Fibroblast of lung (primary cell): ENCODE data around the gene TULP1. TPM values are rescaled to one million over a fixed set of nuclear protein-coding genes. Genes with fewer than 3 reads are reported as not detected.
"Not testable (repeated sequence)": the region's sequence is repeated elsewhere in the genome, so short reads cannot be mapped to it uniquely, and the experiment has no call there.

Source experiments
- DNase-seq, 2 donors: peaks; one replicate each; pipeline versions ENCODE4 v3.0.0 to v3.0.0-alpha.2; 2010; ENCODE audit warnings: low read depth in 2 of 2
- H2AFZ ChIP-seq: 2 replicates; pipeline ENCODE4 v1.5.1; 2012; ENCODE audit warnings: low read length, control low read depth, inconsistent platforms
- H3K27ac ChIP-seq: 2 replicates; pipeline ENCODE4 v1.5.1; 2011; ENCODE audit warnings: low read length, control low read depth; ENCODE audit not compliant: insufficient read depth
- H3K27me3 ChIP-seq: 2 replicates; pipeline ENCODE4 v1.5.1; 2011; ENCODE audit warnings: mild to moderate bottlenecking, low read length; ENCODE audit not compliant: control insufficient read depth, insufficient read depth
- H3K36me3 ChIP-seq: 2 replicates; pipeline ENCODE4 v1.5.1; 2011; ENCODE audit warnings: low read length; ENCODE audit not compliant: control insufficient read depth, insufficient read depth
- H3K4me1 ChIP-seq: 2 replicates; pipeline ENCODE4 v1.5.1; 2011; ENCODE audit warnings: low read length; ENCODE audit not compliant: control insufficient read depth, insufficient read depth; ENCODE audit errors: extremely low read depth
- H3K4me2 ChIP-seq: 2 replicates; pipeline ENCODE4 v1.5.1; 2011; ENCODE audit warnings: low read length, control low read depth; ENCODE audit not compliant: insufficient read depth; ENCODE audit errors: extremely low read depth
- H3K4me3 ChIP-seq, 4 experiments: fragments of 200-600 bp in 1 of 4; sonication (generic) in 1 of 4; replicated peaks in 1 of 4; 2 replicates each; pipeline ENCODE4 v1.5.1; 2011 to 2016; ENCODE audit warnings: low read length in 4 of 4, low read depth in 3 of 4, mild to moderate bottlenecking in 3 of 4, control low read depth in 2 of 4, inconsistent platforms in 1 of 4, mixed read lengths in 1 of 4; ENCODE audit not compliant: insufficient read depth in 1 of 4; ENCODE audit errors: control extremely low read depth in 1 of 4
- H3K79me2 ChIP-seq: 2 replicates; pipeline ENCODE4 v1.5.1; 2012; ENCODE audit warnings: mild to moderate bottlenecking, low read length, inconsistent platforms; ENCODE audit not compliant: control insufficient read depth, insufficient read depth
- H3K9ac ChIP-seq: 2 replicates; pipeline ENCODE4 v1.5.1; 2011; ENCODE audit warnings: mild to moderate bottlenecking, low read length, control low read depth; ENCODE audit not compliant: insufficient read depth
- H3K9me3 ChIP-seq: 2 replicates; pipeline ENCODE4 v1.5.1; 2012; ENCODE audit warnings: low read depth, low read length; ENCODE audit not compliant: control insufficient read depth, insufficient read depth
- H4K20me1 ChIP-seq: 2 replicates; pipeline ENCODE4 v1.5.1; 2011; ENCODE audit warnings: low read length; ENCODE audit not compliant: control insufficient read depth, insufficient read depth; ENCODE audit errors: extremely low read depth
- EZH2 ChIP-seq: IDR thresholded peaks from 2 replicates; pipeline ENCODE4 v1.5.1; 2012; ENCODE audit warnings: low read length, control low read depth, mild to moderate bottlenecking; ENCODE audit errors: missing control alignments
- polyA plus RNA-seq, 2 donors: library from polyadenylated mRNA; depleted of rRNA in 1 of 2; stranded (reverse) in 1 of 2; unstranded in 1 of 2; fragments of >200 nt; gene quantifications; 2 replicates each; pipeline ENCODE4 v1.2.1, GENCODE V29; 2011 to 2012; ENCODE audit warnings: missing spikeins in 1 of 2
- total RNA-seq: library from RNA; depleted of rRNA; stranded (reverse); fragments of >200 nt; gene quantifications from 2 replicates; pipeline ENCODE4 v1.2.1, GENCODE V29; 2014
- TF ChIP-seq, protein P1 (sequence below), 2 donors: IDR thresholded peaks in 1 of 2; conservative IDR thresholded peaks in 1 of 2; 1 replicate in 1 of 2; 2 replicates in 1 of 2; pipeline ENCODE4 v1.5.1; 2011 to 2012; ENCODE audit warnings: low read length in 2 of 2, control low read depth in 1 of 2, inconsistent platforms in 1 of 2, low read depth in 1 of 2, mild to moderate bottlenecking in 1 of 2

The TULP1 gene
- total and polyA plus RNA-seq, 2 donors (not counting 1 experiment from before 2014, with no cell fraction given), result not detected

DNA sequence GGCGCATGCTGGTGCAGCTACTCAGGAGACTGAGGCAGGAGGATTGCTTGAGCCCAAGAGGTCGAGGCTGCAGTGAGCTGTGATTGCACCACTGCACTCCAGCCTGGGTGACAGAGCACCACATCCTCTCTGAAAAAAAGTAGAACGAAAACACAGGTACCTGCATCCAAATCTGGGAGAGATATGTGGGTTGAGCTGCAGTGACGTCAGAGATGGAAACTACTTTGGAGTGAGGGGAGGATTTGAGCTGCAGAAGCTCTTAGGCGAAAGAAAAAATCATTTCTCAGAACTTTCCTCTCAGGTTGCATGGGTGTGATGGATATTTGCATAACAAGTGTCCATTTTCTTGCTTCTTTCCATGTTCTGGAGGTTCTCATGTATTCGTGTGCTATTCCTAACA lies 4.0 kb upstream of the TULP1 start:
- Histone ChIP-seq H3K27ac (no peak overlapping the region), H3K27me3 (peaks cover 4% of the 10 kb centered on the region), H3K4me3 (no peak overlapping the region), H2AFZ (no peak overlapping the region), H3K4me1 (no peaks in the 10 kb centered on the region), H3K79me2 (no peaks in the 10 kb centered on the region), H4K20me1 (no peaks in the 10 kb centered on the region), H3K9me3 (no peaks in the 10 kb centered on the region), H3K36me3 (no peaks in the 10 kb centered on the region), H3K9ac (no peak overlapping the region), H3K4me2 (no peak overlapping the region)
- TF ChIP-seq, protein P1, sequence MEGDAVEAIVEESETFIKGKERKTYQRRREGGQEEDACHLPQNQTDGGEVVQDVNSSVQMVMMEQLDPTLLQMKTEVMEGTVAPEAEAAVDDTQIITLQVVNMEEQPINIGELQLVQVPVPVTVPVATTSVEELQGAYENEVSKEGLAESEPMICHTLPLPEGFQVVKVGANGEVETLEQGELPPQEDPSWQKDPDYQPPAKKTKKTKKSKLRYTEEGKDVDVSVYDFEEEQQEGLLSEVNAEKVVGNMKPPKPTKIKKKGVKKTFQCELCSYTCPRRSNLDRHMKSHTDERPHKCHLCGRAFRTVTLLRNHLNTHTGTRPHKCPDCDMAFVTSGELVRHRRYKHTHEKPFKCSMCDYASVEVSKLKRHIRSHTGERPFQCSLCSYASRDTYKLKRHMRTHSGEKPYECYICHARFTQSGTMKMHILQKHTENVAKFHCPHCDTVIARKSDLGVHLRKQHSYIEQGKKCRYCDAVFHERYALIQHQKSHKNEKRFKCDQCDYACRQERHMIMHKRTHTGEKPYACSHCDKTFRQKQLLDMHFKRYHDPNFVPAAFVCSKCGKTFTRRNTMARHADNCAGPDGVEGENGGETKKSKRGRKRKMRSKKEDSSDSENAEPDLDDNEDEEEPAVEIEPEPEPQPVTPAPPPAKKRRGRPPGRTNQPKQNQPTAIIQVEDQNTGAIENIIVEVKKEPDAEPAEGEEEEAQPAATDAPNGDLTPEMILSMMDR (conservative IDR thresholded peaks at IDR 0.05 in 1 of 2, IDR thresholded peaks at IDR 0.05 in 1 of 2; ENCODE audit: low read depth in 1 of 2, low read length in 2 of 2), result no peak
- TF ChIP-seq EZH2, result no peak
- DNase-seq, result no peak

DNA sequence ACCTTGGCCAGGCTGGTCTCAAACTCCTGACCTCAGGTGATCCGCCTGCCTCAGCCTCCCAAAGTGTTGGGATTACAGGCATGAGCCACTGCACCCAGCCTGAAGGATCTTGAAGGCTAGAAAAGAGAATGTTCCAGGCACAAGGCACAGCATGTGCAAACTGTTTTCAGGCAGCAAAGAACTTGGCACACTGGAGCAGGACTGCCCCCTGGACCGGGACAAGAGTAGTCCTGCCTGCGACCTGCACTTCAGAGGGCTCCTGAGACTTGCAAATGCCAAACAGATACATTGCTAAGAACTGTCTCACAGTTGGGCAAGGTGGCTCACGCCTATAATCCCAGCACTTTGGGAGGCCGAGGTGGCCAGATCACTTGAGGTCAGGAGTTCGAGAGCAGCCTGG lies 3.2 kb upstream of the TULP1 start:
- H3K4me3 ChIP-seq, H3K36me3 ChIP-seq, H3K27me3 ChIP-seq, H3K79me2 ChIP-seq, H3K27ac ChIP-seq, H3K4me2 ChIP-seq, H4K20me1 ChIP-seq, H2AFZ ChIP-seq, H3K9me3 ChIP-seq, H3K4me1 ChIP-seq, H3K9ac ChIP-seq, DNase-seq: not testable (repeated sequence)

DNA sequence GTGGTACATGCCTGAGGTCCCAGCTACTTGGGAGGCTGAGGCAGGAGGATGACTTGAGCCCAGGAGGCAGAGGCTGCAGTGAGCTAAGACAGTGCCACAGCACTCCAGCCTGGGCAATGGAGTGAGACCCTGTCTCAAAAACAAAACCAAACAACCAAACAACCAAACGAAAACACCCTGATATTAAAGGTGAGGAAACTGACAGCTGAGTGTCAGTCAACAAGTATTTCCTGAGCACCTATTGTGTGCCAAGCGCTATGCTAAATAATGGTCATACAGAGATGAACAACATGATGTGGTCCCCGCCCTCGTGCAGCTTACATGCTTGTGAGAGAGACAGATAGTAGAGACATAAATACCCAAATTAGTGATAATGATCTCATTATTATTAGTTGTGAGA lies 1.9 kb upstream of the TULP1 start:
- Histone ChIP-seq H2AFZ (no peak overlapping the region), H3K9ac (no peak overlapping the region), H4K20me1 (no peaks in the 10 kb centered on the region), H3K9me3 (no peaks in the 10 kb centered on the region), H3K27me3 (peaks cover 17% of the 10 kb centered on the region), H3K4me3 (no peak overlapping the region), H3K4me2 (no peak overlapping the region), H3K79me2 (no peaks in the 10 kb centered on the region), H3K4me1 (no peaks in the 10 kb centered on the region), H3K27ac (no peak overlapping the region), H3K36me3 (no peaks in the 10 kb centered on the region)
- TF ChIP-seq, protein P1 (conservative IDR thresholded peaks at IDR 0.05 in 1 of 2, IDR thresholded peaks at IDR 0.05 in 1 of 2; ENCODE audit: low read depth in 1 of 2, low read length in 2 of 2), result no peak
- TF ChIP-seq EZH2, result no peak
- no peak for DNase-seq
